Smooth muscle cell (in vitro differentiated cells): ENCODE data around the gene NHLRC4. TPM values are rescaled to one million over a fixed set of nuclear protein-coding genes. Genes with fewer than 3 reads are reported as not detected.

Source experiments
- DNase-seq: peaks from one replicate; lab custom pipeline; 2025; ENCODE audit not compliant: unreplicated experiment; lab: John Stamatoyannopoulos, UW
- H2AFZ ChIP-seq: fragments of 200-600 bp; sonication (generic); 2 replicates; pipeline ENCODE4 v1.6.0; 2016; ENCODE audit warnings: antibody characterized with exemption, low read depth, mild to moderate bottlenecking
- H3F3A ChIP-seq: fragments of 200-600 bp; sonication (generic); 2 replicates; pipeline ENCODE4 v1.6.0; 2017; ENCODE audit warnings: antibody characterized with exemption, low read depth
- H3K27ac ChIP-seq: fragments of 200-600 bp; sonication (generic); 2 replicates; pipeline ENCODE4 v1.5.1; 2016; ENCODE audit warnings: low read depth, mild to moderate bottlenecking
- H3K27me3 ChIP-seq: fragments of 200-600 bp; sonication (generic); 2 replicates; pipeline ENCODE4 v1.6.1; 2016; ENCODE audit warnings: low read depth, mild to moderate bottlenecking
- H3K36me3 ChIP-seq: fragments of 200-600 bp; sonication (generic); 2 replicates; pipeline ENCODE4 v1.5.1; 2016; ENCODE audit warnings: low read depth
- H3K4me1 ChIP-seq: fragments of 200-600 bp; sonication (generic); 2 replicates; pipeline ENCODE4 v1.5.1; 2016; ENCODE audit warnings: low read depth
- H3K4me2 ChIP-seq: fragments of 200-600 bp; sonication (generic); 2 replicates; pipeline ENCODE4 v1.6.0; 2016; ENCODE audit warnings: mild to moderate bottlenecking
- H3K4me3 ChIP-seq: fragments of 200-600 bp; sonication (generic); 2 replicates; pipeline ENCODE4 v1.5.1; 2016; ENCODE audit warnings: mild to moderate bottlenecking
- H3K79me2 ChIP-seq: fragments of 200-600 bp; sonication (generic); 2 replicates; pipeline ENCODE4 v1.6.0; 2016; ENCODE audit warnings: low read depth, mild to moderate bottlenecking
- H3K9ac ChIP-seq: fragments of 200-600 bp; sonication (generic); 2 replicates; pipeline ENCODE4 v1.6.0; 2016; ENCODE audit warnings: low read depth
- H3K9me3 ChIP-seq: fragments of 200-600 bp; sonication (generic); replicated peaks from 2 replicates; pipeline ENCODE4 v1.5.1; 2016; ENCODE audit warnings: low read depth
- H4K20me1 ChIP-seq: fragments of 200-600 bp; sonication (generic); 2 replicates; pipeline ENCODE4 v1.6.0; 2016; ENCODE audit warnings: low read depth
- CTCF ChIP-seq: fragments of 200-600 bp; sonication (generic); IDR thresholded peaks from 2 replicates; pipeline ENCODE4 v1.5.1; 2017; ENCODE audit warnings: borderline replicate concordance, mild to moderate bottlenecking, antibody characterized with exemption; ENCODE audit not compliant: insufficient read depth, poor library complexity, severe bottlenecking
- WGBS: methylation state at CpG from one replicate; pipeline ENCODE4 v1.1.7; 2016; ENCODE audit warnings: low lambda C conversion rate; 5-methylcytosine and 5-hydroxymethylcytosine counted together
- polyA plus RNA-seq: library from polyadenylated mRNA; unstranded; fragments of >200 nt; fragmentation: Nextera tagmentation; extraction: Ambion mirVana; gene quantifications from 2 replicates; pipeline ENCODE4 v1.2.1, GENCODE V29; 2016
- total RNA-seq: library from RNA; depleted of rRNA; stranded (reverse); fragments of >200 nt; gene quantifications from 2 replicates; pipeline ENCODE4 v1.2.3, GENCODE V29; 2014

Gene NHLRC4
- total and polyA plus RNA-seq, 2 experiments from 2014 or later: 0.18 to 0.85 TPM

GRCh38 chr16:598823-599739, 32.3 kb downstream of the NHLRC4 start:
- Histone ChIP-seq H3K4me2 (no peak overlapping the region), H3K79me2 (peaks cover 65% of the 10 kb centered on the region), H3K4me3 (no peak overlapping the region), H3F3A (no peaks in the 10 kb centered on the region), H3K9ac (no peak overlapping the region), H3K4me1 (no peaks in the 10 kb centered on the region), H4K20me1 (peaks cover 94% of the 10 kb centered on the region), H3K27ac (no peak overlapping the region), H3K27me3 (no peaks in the 10 kb centered on the region), H2AFZ (no peak overlapping the region), H3K9me3 (no peaks in the 10 kb centered on the region), H3K36me3 (no peaks in the 10 kb centered on the region)
- DNase-seq: no peak
- WGBS: 98% methylated on average over 43 of the region's 43 CpGs
- no peak for TF ChIP-seq CTCF

GRCh38 chr16:600781-601180, 34.0 kb downstream of the NHLRC4 start:
- H3K4me1 ChIP-seq: no peaks in the 10 kb centered on the region
- no peak overlapping the region for H3K4me2 ChIP-seq
- H3K27me3 ChIP-seq: no peaks in the 10 kb centered on the region
- H3K4me3 ChIP-seq: no peak overlapping the region
- no peak for DNase-seq
- no peaks in the 10 kb centered on the region for H3F3A ChIP-seq
- H4K20me1 ChIP-seq: peaks cover 94% of the 10 kb centered on the region
- peaks cover 64% of the 10 kb centered on the region for H3K79me2 ChIP-seq
- H2AFZ ChIP-seq: no peak overlapping the region
- no peak overlapping the region for H3K27ac ChIP-seq
- H3K36me3 ChIP-seq: no peaks in the 10 kb centered on the region
- H3K9ac ChIP-seq: no peak overlapping the region
- no peaks in the 10 kb centered on the region for H3K9me3 ChIP-seq
- no peak for TF ChIP-seq CTCF
- 70% methylated on average over 7 of the region's 7 CpGs for WGBS

- H3K36me3 ChIP-seq: no peaks in the 10 kb centered on the region
- H3K9ac ChIP-seq: no peak overlapping the region
- no peak for DNase-seq
- H3K4me3 ChIP-seq: no peak overlapping the region
- peaks cover 66% of the 10 kb centered on the region for H3K79me2 ChIP-seq
- 94% methylated on average over 5 of the region's 5 CpGs for WGBS
- H4K20me1 ChIP-seq: peaks cover 92% of the 10 kb centered on the region
- H2AFZ ChIP-seq: no peak overlapping the region
- H3F3A ChIP-seq: no peaks in the 10 kb centered on the region
- H3K27me3 ChIP-seq: no peaks in the 10 kb centered on the region
- no peak for TF ChIP-seq CTCF
- H3K4me2 ChIP-seq: no peak overlapping the region
- no peak overlapping the region for H3K27ac ChIP-seq
- no peaks in the 10 kb centered on the region for H3K9me3 ChIP-seq
- no peaks in the 10 kb centered on the region for H3K4me1 ChIP-seq
Measured at GRCh38 chr16:603933-604332, 37.1 kb downstream of the NHLRC4 start.
